Measurements from ENCODE around the gene ZNF425. TPM values are rescaled to one million over a fixed set of nuclear protein-coding genes. Genes with fewer than 3 reads are reported as not detected.
"Not testable (repeated sequence)": the region's sequence is repeated elsewhere in the genome, so short reads cannot be mapped to it uniquely, and the experiment has no call there.

Gene ZNF425
- total RNA-seq, 4 donors from 2014 or later, result 3.3 to 12.8 (median 3.7) TPM

DNA sequence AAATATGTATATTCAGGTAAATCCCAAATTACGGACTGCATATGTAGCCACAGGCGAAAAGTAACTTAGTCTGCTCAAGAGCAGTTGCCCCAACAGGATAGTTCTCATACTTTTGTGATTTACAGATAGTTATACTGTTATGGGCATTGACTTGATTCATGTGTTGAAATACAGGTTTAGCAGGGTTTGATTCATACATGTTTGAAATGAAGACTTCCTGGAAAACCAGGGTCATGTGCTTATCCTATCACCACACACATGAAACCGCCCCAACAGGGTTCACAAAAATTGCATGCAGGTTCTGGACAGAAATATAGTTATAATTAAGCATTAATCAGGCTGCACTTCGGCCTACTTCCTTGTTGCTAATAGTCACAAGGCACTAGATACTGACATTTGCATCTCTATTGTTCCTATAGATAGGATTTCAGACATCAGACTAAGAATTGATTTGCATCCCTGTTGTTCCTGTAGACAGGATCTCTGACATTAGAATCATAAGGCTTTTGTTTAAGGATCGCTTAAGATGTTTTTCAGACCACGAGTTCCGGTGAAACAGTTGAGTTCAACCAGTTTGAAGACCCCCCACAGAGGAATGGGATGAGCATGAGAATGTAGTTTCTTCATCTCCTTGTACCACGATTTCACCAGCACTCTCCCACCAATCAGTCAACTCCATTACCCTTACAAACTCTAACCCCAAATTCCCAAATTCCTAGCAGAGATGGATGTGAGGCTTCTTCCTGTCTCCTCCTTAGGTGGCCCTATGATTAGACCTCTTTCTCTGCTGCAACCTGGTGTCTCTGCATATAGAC, 19.1 kb upstream of the ZNF425 start:
- 87 to 89% methylated on average over 8 of the region's 8 CpGs for WGBS, 2 donors
- DNase-seq, result no peak
- Histone ChIP-seq H3K4me3 (replicated peaks in 1 of 3) (no peak overlapping the region), H3K9me3 (no peaks in the 10 kb centered on the region), H3K4me1 (peaks cover 4 to 13% of the 10 kb centered on the region in 2 donors), H3K36me3 (no peaks in the 10 kb centered on the region), H3K27me3 (no peaks in the 10 kb centered on the region), H3K27ac (no peak overlapping the region)
- no peak for TF ChIP-seq POLR2A (IDR thresholded peaks at IDR 0.05)
- TF ChIP-seq, protein P1, sequence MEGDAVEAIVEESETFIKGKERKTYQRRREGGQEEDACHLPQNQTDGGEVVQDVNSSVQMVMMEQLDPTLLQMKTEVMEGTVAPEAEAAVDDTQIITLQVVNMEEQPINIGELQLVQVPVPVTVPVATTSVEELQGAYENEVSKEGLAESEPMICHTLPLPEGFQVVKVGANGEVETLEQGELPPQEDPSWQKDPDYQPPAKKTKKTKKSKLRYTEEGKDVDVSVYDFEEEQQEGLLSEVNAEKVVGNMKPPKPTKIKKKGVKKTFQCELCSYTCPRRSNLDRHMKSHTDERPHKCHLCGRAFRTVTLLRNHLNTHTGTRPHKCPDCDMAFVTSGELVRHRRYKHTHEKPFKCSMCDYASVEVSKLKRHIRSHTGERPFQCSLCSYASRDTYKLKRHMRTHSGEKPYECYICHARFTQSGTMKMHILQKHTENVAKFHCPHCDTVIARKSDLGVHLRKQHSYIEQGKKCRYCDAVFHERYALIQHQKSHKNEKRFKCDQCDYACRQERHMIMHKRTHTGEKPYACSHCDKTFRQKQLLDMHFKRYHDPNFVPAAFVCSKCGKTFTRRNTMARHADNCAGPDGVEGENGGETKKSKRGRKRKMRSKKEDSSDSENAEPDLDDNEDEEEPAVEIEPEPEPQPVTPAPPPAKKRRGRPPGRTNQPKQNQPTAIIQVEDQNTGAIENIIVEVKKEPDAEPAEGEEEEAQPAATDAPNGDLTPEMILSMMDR (IDR thresholded peaks at IDR 0.05), result no peak
- intact Hi-C loops (cut with DNase I), result no loop called here

DNA sequence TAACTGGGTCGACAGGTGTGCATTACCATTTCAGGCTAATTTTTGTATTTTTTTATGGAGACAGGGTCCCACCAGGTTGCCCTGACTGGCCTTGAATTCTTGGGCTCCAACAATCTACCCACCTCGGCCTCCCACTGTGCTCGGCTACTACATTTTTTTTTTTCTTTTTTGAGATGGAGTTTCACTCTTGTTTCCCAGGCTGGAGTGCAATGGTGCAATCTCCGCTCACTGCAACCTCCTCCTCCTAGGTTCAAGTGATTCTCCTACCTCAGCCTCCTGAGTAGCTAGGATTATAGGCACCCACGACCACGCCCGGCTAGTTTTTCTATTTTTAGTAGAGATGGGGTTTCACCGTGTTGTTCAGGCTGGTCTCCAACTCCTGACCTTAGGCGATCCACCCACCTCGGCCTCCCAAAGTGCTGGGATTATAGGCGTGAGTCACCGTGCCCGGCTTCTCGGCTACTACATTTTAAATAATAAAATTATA, 18.4 kb upstream of the ZNF425 start:
- H3K27me3 ChIP-seq; H3K4me3 ChIP-seq (replicated peaks in 1 of 3); intact Hi-C loops (cut with DNase I); H3K36me3 ChIP-seq; H3K27ac ChIP-seq; DNase-seq; H3K4me1 ChIP-seq; H3K9me3 ChIP-seq: not testable (repeated sequence)
- WGBS, 2 donors, result 81 to 82% methylated on average over 14 of the region's 14 CpGs

DNA sequence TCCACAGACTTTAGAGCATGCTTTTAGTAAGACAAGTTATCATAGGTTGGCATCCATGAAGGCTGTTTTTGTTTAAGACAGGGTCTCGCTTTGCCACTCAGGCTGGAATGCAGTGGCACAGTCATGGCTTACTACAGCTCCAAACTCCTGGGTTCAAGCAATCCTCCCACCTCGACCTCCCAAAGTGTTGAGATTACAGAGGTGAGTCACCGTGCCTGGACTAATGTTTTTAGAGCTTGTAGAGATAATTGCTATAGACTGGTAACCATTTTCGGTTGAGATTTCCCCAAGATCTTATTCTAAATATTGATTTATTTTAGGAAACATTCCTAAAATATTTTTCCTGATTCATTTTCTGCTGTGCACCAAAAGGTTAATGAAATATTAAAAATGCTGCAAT, 15.8 kb upstream of the ZNF425 start:
- Histone ChIP-seq H3K36me3 (no peaks in the 10 kb centered on the region), H3K4me1 (no peaks in the 10 kb centered on the region), H3K27ac (no peak overlapping the region), H3K9me3 (no peaks in the 10 kb centered on the region), H3K27me3 (no peaks in the 10 kb centered on the region), H3K4me3 (replicated peaks in 1 of 3) (no peak overlapping the region)
- 92 to 96% methylated on average over 4 of the region's 4 CpGs for WGBS, 2 donors
- DNase-seq, result no peak
- intact Hi-C loops (cut with DNase I), result no loop called here
- TF ChIP-seq, protein P1 (IDR thresholded peaks at IDR 0.05), result no peak
- no peak for TF ChIP-seq POLR2A (IDR thresholded peaks at IDR 0.05)

DNA sequence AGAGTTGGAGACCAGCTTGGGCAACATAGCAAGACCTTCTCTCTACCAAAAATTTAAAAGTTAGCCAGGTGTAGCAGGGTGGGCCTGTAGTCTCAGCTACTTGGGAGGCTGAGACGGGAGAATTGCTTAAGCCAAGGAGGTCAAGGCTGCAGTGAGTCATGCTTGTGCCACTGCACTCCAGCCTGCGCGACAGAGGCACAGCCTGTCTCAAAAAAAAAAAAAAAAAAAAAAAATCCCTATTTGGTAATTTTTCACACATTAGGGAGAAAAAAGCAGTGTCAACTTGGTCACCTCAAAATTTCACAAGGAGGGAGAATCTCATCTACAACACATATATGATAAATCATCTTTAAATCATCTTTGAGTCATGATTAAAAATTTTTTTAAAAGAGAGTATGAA, 14.7 kb upstream of the ZNF425 start:
- Histone ChIP-seq H3K4me3 (replicated peaks in 1 of 3) (no peak overlapping the region), H3K27me3 (no peaks in the 10 kb centered on the region), H3K36me3 (no peaks in the 10 kb centered on the region), H3K9me3 (no peaks in the 10 kb centered on the region), H3K27ac (no peak overlapping the region), H3K4me1 (no peaks in the 10 kb centered on the region)
- TF ChIP-seq, protein P1 (IDR thresholded peaks at IDR 0.05), result no peak
- TF ChIP-seq POLR2A (IDR thresholded peaks at IDR 0.05), result no peak
- intact Hi-C loops (cut with DNase I), result no loop called here
- WGBS, 2 donors, result 76 to 91% methylated on average over 3 of the region's 3 CpGs
- no peak for DNase-seq

DNA sequence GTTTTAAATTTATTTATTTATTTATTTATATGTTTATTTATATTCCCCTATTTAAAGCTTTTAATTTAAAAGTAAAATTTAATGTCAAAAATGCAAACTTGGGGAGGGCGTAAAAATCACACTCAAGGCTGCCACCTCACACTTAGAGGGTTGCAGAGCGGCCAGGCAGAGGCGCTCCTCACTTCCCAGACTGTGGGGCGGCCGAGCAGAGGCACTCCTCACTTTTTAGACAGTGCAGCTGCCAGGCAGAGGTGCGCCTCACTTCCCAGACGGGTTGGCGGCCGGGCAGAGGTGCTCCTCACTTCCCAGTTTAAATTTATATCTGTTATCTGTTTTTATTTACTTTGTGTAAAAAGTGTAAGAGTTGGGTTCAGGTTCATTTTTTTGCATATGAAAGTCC, 10.0 kb upstream of the ZNF425 start:
- H3K9me3 ChIP-seq, result no peaks in the 10 kb centered on the region
- 96 to 97% methylated on average over 9 of the region's 9 CpGs for WGBS, 2 donors
- TF ChIP-seq POLR2A (IDR thresholded peaks at IDR 0.05), result no peak

DNA sequence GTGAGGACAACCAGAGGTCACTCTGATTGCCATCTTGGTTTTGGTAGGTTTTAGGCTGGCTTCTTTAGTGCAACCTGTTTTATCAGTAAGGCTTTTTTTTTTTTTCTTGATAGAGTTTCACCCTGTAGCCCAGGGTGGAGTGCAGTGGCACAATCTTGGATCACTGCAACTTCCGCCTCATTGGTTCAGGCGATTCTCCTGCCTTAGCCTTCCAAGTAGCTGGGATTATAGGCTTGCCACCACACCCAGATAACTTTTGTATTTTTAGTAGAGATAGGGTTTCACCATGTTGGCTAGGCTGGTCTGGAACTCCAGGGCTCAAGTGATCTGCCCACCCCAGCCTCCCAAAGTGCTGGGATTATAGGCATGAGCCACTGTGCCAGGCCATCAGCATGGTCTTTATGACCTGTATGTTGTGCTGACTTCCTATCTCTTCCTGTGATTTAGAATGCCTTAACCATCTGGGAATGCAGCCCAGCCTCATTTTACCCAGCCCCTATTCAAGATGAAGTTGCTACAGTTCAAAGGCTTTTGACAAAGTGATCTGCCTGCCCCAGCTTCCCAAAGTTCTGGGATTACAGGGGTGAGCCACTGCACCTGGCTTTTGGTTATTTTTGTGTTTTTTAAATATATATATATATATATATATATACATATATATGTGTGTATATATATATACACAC, 7.0 kb upstream of the ZNF425 start:
- DNase-seq, result no peak
- Histone ChIP-seq H3K27me3 (no peaks in the 10 kb centered on the region), H3K4me1 (peaks cover 0 to under 1% of the 10 kb centered on the region in 2 donors), H3K27ac (no peak overlapping the region), H3K9me3 (no peaks in the 10 kb centered on the region), H3K36me3 (no peaks in the 10 kb centered on the region), H3K4me3 (replicated peaks in 1 of 3) (no peak overlapping the region)
- 95 to 100% methylated on average over 2 of the region's 2 CpGs for WGBS, 2 donors
- intact Hi-C loops (cut with DNase I), result no loop called here
- TF ChIP-seq POLR2A (IDR thresholded peaks at IDR 0.05), result no peak
- TF ChIP-seq, protein P1 (IDR thresholded peaks at IDR 0.05), result no peak

More for the DNA sequence above, 10.0 kb upstream of the ZNF425 start:
- H3K36me3 ChIP-seq, result no peaks in the 10 kb centered on the region
- DNase-seq, result no peak
- no peaks in the 10 kb centered on the region for H3K27me3 ChIP-seq
- intact Hi-C loops (cut with DNase I), result no loop called here
- H3K4me1 ChIP-seq, result no peaks in the 10 kb centered on the region
- no peak overlapping the region for H3K27ac ChIP-seq
- no peak overlapping the region for H3K4me3 ChIP-seq (replicated peaks in 1 of 3)
